WI38 (cell line): Measurements from ENCODE around the gene CD63.

Experiments
- H3K4me3 ChIP-seq: 2 replicates; pipeline ENCODE4 v1.5.1; 2011; ENCODE audit warnings: low read depth, mild to moderate bottlenecking, control low read depth, low read length
- CTCF ChIP-seq: IDR thresholded peaks from 2 replicates; pipeline ENCODE4 v1.5.1; 2012; ENCODE audit warnings: low read depth, mild to moderate bottlenecking, control low read depth, low read length

The CD63 gene

GRCh38 chr12:55692631-55693322 is 36.0 kb downstream of the CD63 start:
- H3K4me3 ChIP-seq, result no peak overlapping the region
- TF ChIP-seq CTCF, result no peak

- H3K4me3 ChIP-seq, result no peak overlapping the region
- TF ChIP-seq CTCF, result no peak
These were observed 39.8 kb downstream of the CD63 start for GRCh38 chr12:55688716-55689655.

GRCh38 chr12:55687746-55688145 is 41.1 kb downstream of the CD63 start:
- TF ChIP-seq CTCF, result no peak
- no peak overlapping the region for H3K4me3 ChIP-seq

- no peak for TF ChIP-seq CTCF
- no peak overlapping the region for H3K4me3 ChIP-seq
These were observed 42.3 kb downstream of the CD63 start for GRCh38 chr12:55686366-55687010.

- no peak overlapping the region for H3K4me3 ChIP-seq
- TF ChIP-seq CTCF, result no peak
These were observed 43.1 kb downstream of the CD63 start for GRCh38 chr12:55685671-55686070.

- no peak overlapping the region for H3K4me3 ChIP-seq
- TF ChIP-seq CTCF, result no peak
These were observed 43.9 kb downstream of the CD63 start for GRCh38 chr12:55684761-55685370.
